Measurements from ENCODE around the gene CCDC175.

Gene CCDC175

DNA sequence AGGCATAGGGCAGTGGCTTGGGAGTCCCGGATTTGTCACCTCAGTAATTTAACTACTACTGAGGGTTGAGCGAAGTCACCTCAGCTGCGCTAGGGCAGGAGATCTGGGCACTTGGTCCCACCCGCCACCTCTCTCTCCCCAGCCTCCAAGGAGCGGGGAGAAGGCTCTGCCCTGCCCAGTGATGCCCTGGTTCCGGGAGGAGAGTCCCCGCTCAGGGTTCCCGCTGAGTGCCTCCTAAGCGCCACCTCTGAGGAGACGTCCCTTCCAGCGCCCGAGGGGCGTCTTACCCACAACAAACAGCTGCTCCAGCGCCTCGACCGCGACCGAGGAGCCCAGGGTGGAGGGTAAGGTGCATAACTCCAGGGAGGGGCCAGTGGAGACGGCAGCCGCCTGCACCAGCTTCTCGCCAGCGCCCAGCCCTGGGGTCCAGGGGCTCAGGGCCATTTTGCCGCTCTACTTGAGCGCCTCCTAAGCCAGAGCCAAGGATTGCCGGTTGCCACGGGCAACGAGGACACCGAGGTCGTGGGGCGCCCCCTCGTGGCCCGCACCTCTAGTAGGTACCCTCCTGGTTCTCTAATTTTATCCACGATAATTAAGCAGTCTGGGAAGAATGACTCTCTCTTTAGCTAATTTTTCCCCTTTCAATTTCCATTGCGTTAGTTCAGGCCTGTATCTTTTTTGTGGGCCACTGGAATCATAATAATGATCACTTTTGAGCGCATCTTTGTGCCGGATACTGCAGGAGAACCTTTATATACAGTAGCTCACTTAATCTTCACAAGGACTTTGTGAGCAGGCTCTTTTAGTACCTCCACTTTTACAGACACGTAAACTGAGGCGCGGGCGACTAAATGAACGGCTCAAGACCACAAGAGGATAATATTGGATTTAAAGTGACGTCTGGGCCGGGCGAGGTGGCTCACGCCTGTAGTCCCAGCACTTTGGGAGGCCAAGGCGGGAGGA lies at the start of gene CCDC175:
Gene CCDC175, minus strand, starts transcription at position 481 of the 963 bp plus-strand sequence. Its CDS starts 37 bp downstream, at position 444.
- no peak for DNase-seq

DNA sequence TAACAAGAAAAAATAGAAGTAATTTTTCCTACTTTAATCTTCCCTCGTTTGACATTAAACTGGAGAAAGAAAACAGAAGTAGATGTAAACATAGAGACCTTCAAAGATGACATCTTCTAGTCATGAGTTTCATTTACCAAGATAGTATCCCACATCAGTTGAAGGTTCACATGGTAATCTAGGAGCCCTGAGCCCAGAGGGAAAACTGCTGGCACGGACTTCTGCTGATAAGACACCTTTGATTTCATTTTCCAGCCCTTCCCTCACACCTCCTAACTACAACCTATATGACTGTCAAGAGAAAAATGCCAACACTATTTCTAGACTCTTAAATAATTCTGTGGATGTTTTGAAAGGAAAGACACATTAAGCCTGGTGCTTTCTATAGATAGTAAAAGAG lies 46.0 kb upstream of the CCDC175 start:
- no peak for DNase-seq

DNA sequence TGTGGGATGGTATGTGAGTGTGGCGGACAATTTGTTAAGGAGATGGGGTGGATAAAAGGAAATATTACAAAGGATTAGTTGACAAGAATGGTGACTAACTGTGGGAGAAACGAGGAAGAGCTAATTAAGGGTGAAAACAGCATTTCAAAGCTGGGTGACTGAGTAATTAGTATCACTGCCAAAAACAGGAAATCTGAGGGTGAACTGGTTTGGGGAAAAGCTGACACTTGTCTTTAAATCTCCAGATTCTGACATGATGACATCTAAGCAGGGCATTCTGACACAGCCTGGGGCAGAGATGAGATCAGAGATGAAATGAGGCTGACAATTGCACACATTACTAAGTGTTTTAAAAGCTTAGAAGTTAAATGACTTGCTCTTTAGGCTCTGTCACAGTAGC lies 42.4 kb upstream of the CCDC175 start:
- DNase-seq, result no peak

DNA sequence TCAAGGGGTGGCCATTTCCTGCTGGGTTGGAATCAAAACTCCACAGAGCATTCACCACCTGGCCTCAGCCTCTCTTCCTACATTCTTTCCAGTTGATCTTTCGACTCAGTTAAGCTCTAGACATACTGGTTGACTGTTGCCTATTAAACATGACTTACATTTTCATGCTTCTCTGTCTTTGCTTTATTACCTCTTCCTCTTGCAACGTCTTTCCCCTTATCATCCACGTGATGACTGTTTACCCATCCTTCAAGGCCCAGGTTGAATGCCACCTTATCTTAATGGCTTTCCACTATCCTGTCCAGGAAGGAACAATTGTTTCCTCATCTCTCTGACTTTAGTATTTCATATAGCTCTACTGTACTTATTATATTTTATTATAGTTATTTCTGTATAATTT lies 24.4 kb upstream of the CCDC175 start:
- no peak for DNase-seq

DNA sequence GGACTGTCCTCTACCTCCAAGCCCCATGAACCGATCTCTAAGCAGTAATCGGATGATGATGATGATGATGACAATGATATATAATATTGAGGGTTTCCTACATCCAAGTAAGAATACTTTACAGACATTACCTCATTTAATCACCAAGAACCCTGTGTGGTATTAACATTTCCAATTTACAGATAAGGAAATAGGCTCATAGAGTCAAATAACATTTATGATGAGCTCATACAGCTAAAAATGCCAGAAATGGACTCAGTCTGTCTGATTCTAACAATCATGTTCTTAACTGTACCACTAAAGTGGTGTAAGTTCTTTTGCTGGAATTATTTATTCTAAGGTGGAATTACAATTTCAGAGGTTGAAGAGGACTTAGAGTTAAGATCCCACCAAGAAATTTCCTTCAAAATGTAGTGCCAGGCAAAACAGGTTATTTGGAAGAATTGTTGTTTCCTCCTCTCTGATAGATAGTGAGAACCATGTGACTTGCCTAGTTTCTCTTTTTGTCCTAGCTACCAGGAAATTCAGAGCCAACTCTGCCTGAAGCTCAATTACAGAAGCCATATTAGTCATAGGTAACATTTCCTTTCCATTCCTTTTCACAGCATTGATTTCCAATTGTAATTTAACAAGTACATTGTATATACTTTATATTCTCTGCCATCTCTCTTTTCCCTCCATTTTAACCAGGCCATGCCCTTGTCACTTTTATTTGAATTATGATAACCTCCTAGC lies 23.8 kb upstream of the CCDC175 start:
- no peak for DNase-seq

DNA sequence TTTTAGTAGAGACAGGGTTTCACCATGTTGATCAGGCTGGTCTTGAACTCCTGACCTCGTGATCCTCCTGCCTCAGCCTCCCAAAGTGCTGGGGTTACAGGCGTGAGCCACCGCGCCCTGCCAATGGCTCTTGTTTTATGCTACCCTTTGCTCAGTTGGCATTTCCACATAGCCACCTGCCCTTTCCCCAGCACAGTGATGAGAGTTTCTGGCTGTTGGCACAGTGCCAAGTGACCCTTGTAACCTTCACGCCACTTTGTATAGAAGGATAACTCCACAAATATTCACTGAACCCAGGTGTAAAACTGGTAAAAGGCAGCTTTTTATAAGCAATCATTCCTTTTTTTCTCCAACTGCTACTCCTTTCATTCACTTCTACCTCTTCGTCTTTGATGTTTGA lies 18.5 kb upstream of the CCDC175 start:
- DNase-seq, result no peak

DNA sequence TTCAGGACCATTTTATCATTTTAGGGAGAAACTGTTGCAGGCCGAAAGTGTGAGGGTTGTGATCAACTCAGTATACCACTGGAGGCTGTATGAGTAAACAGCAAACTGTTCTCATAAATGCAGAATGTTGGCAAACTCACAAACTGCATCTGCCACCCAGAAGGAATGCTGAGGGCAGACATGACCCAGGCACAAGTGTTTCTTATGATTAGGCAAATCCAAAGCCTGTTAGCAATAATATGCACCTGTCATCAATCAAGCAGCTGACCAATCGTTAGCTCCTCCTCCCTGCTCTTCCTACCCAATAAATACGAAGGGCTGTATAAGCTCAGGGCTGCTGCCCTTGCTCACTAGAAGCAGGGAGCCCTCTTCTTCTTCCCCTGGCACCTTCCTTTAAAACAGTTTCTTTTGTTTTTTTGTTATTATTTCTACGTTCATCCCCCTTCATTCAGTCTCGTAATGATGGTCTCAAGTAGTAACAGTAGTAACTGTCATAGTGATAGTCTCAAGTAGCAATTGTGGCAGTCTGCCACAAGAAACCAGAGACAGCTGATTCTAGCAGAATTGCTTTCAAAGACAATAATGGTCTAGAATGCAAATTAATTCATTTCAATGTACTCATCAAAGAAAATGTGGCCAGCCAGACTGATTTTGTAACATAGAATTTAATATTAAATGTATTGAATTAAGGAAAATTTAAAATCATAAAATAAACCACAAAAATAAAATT lies 15.2 kb upstream of the CCDC175 start:
- DNase-seq, result no peak

DNA sequence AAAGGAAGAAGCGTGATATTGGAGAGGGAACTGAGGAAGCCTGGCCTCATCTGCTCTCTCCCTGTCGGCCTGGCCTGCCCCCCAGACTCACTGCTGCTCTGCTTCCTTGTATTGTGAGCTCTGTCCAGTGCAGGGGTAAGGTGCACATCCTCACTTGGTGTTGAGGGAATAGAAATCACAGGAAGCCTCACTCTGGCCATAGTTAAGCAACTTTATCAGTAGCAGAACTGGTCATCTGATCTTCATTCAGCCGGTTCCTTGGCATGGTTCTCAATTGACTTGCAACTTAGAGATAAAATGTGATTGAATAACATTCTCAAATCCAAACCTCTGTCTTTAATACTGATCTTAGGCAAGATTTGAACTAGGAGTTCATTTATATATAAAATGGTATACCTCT lies 11.5 kb upstream of the CCDC175 start:
- DNase-seq, result no peak

DNA sequence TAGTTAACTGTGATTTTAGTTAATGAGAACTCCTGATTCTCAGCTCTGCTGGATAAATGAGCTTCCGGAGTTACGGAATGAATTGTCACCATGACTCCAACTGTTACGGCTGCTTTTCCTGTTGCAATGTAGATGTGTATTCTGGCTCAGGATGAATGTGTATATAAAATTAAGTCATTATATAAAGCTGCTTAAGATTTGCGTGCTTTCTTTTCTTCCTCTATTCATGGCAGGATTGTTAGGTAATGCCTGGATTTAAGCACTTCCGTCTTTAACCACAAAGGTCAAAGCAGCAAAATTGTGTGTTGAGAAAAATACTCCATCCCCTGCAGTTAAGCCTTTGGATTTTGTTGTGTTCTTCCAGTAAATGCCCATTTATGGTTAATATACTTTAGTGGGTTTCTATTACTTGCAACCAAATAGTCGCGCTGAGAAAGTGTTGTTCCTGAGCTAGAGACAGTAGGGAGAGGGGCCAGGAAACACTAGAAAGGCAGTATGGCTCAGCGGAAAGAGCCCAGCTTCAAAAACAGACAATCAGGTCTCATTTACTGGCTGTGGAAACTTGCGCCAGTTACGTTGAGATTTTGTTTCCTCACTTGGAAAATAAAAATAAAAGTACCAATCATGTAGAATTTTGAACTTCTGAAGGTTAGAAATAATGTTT lies 9.4 kb upstream of the CCDC175 start:
- no peak for DNase-seq

DNA sequence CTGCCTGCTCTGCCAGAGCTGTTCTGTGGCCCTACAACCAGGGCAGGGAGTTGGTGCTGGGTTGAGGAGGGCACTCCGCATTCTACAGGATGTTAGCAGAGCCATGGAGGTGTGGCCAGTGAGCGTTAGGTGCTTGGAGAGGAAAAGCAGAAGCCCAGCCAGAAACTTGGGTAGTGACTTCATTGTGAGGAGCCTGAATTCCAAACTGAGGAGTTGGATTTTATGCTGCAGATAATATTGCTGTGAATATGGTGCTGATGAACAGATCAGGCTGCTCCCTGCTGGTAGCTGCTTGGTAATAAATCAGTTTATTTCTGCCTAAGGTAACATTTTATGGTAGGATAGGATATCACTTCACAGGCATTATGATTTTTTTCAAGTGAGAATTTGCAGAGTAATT lies 7.1 kb upstream of the CCDC175 start:
- DNase-seq, result peak; percentile 74

DNA sequence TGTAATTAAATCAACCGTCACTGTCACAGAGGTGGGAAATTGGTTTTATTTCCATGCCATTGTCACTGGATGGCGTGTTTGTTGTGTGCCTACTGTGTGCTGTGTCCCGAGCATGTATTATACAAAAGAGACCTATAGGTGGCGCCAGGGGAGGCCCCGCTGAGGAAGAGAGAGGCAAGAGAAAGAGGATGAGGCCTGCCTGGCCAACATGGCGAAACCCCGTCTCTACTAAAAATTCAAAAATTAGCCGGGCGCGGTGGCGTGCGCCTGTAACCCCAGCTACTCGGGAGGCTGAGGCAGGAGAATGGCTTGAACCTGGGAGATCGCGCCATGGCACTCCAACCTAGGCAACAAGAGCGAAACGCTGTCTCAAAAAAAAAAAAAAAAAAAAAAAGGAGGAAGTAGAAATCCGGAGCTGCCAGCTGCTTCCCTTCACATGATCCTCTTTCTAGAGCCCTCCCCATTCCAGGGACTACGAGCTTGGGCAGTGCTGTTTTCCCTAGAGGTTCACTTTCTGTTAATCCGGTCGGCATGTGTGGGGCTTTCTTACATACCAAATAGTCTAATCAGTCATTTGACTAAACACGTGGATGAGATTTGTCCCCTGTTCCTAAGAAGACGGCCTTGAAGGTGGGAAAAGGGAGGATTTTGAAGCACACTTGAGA lies 6.4 kb upstream of the CCDC175 start:
- DNase-seq, result no peak

DNA sequence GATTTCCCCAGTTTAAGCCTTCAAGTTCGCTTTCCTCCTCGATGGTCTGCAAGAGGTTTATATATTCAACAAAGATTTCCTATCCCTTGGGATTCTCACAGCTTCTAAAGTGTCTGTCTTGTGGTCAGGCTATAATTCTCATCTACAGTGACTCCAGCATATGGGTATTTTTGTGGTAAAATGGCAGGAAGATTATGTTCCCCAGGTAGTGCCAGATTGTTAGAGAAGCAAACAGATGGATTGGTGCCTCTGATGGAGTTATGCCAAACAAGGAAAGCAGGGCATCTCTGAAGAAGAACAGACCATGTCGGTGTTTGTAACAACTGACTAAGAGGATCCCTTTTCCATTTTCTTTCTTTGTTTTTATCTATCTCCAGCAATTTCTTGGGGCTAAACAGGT lies 5.5 kb upstream of the CCDC175 start:
- peak; percentile 83 for DNase-seq

DNA sequence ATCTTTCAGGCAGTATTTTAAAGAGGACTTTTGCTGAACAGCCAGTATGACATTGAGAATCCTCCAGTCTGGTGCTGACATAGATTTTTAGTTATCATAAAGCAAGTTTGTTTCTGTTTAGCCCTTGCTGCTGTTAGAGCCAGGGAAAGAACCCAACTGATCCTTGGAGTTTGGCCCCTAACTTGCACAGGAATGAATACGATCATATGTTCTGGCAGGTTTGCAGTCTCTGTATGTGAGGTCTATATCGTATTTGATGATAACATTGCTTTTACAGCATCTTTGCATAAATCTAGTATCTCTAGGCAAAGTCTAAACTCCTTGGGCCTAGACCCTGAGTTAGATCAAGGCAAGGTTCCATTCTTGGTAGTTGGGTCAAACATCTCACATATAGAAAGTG lies 4.3 kb upstream of the CCDC175 start:
- DNase-seq, result no peak

DNA sequence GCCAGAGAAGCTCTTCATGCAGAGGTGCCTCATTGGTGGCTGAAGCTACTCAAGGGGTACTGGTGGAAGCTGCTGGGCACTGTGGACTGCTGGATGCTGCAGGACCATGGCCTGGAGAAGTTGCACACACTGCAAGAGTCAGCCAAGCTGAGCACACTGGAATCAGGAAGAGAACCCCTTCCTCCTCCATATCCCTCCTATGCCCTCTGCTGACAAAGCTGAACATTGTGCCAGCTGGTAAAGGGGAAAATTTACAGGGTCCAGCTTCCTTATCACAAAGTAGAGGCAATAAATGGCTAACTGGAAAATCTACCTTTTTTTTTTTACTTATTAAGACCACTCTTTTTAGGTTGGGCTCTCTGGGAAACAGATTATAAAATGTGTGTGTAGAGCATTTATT lies 6.5 kb downstream of the CCDC175 start:
- DNase-seq, result peak; percentile 62

DNA sequence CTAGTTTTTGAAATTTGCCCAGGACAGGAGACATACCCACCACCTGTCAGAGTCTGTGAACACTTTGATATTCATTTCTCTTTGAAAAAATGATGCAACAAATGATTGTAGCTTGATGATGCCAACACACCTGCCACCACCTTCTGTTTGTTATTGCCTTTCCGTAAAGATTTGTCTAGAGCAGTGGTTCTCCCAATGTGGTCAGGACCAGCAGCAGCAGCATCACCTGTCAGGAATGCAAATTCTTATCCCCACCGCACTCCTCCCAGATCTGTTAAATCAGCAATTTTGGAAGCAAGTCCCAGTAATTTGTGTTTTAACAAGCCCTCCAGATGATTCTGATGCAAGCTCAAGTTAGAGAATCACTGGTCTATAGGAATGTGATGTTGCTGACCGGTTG lies 9.9 kb downstream of the CCDC175 start:
- DNase-seq, result peak; percentile 24

DNA sequence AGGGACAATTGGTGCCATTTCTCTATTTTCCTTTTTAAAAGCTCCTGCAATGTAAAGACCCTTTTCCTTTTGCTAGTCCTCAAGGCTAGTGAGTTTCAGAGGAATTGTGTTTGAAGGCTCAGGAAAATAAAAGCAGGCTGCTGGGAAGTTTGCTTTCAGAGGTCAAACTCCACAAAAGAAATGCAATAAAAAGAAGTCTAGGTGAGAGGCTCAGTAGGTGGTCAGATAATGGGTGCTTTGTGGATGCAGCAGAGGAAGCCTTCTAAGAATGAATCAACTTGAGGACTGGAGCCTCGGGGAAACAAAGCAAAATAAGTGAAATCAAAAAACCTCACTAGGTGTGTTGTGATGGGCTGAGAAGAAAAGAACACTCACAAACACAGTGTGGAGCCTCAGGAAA lies 10.3 kb downstream of the CCDC175 start:
- DNase-seq, result no peak

DNA sequence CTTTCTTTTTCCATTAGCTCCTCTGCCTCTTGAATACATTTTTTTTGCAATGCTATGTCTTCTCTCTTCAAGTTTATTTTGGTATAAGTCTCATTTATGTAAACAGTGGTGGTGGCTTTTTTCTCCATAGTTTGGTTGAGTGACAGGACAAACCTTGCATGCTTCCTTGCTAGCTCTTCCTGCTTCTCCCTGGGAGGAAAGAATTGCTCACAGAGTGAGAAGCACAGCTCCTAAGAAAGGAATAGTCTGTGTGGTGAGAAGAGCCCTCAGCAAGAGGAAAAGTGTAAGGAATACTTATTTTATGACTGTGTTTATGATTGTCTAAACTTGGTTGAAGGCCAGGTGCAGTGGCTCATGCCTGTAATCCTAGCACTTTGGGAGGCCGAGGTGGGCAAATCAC lies 11.5 kb downstream of the CCDC175 start:
- DNase-seq, result no peak

DNA sequence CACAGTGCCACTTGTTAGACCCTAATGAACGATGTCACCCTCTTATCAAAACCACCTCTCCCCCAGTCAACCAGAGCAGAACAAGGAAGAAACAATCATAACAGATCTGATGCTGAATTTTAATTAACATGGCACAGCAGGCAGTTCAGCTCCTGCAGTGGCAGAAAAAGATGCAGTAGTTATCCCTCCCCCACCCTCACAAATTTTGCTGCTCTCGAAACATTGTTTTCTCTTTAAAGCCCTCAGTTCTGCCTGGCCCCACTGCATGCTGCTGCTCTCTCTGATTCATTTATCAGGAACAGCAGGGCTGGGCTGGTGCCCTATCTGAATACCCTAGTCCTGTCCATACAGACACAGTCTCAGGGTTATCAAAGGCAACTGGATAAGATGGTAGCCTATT lies 12.2 kb downstream of the CCDC175 start:
- DNase-seq, result no peak

DNA sequence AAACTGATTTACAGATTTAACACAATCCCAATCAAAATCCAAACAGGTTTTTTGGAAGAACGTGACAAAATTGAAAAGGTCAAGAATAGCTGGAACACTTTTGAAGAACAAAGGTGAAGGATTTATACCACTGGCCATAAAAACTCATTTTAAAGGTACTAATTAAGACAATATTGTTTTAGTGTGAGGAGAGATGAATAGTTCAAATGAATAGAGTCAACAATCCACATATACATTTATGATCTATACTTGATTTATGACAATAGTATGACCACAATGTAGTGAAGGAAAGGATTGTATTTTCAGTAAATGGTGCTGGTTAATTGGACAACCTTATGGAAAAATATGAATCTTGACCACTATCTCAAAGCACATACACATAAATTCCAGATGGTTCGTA lies 29.3 kb downstream of the CCDC175 start:
- DNase-seq, result no peak

DNA sequence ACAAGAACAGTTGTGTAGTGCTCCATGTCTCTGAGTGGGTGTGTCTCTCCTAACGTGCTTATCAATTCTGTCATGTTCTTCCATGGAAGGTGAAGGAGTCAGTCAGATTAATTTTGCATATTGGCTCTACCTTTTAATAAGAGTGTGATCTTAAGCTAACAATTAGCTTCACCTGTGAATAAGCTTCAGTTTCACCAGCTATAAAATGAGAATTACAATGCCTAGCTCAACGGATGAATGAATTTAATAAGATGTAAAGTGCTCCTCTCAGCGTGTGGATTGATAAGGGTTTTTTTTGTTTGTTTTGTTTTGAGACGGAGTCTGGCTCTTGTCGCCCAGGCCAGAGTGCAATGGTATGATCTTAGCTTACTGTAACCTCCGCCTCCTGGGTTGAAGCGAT lies 32.7 kb downstream of the CCDC175 start:
- no peak for DNase-seq

DNA sequence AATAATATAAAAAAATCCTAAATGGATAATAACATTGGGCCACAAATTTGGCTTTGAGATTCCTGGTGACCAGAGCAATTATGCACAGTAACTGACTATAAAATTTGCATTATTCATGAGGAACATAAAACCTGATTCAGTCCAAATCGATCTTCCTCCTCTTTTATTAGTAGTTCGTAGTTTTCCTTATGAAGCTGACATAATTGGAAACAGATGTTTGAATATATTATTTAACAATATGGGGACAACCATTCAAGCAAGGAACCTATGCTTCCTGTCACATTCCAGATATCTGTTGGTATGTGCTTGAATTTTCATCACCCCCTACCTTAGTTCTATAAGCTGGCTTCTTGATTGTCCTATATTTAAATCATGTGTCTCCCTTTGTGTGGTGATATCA lies 34.9 kb downstream of the CCDC175 start:
- no peak for DNase-seq

DNA sequence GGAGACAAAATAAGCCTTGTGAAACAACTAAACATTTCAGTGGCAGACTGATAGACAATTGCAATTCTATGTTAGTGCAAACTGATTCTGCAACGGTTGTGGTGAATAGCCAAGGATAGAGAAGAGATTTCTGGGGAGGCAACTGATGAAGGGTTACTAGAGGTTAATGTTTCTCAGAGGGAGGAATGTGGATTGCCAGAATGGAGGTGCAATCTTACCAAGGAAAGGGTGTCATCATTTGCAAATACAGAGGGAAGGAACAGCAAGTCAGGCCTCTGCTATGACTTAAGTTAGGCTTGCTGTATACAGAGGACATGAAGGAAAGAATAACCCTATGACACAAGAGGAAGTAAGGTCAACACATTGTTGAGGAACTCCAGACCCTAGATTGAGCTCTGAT lies 35.8 kb downstream of the CCDC175 start:
- no peak for DNase-seq
